ENCODE data around the gene FTO.

FTO gene

GRCh38 chr16:54193665-54194333, 489.8 kb downstream of the FTO start:
- DNase-seq, result no peak

GRCh38 chr16:54194334-54194743, 490.4 kb downstream of the FTO start:
- no peak for DNase-seq

DNA sequence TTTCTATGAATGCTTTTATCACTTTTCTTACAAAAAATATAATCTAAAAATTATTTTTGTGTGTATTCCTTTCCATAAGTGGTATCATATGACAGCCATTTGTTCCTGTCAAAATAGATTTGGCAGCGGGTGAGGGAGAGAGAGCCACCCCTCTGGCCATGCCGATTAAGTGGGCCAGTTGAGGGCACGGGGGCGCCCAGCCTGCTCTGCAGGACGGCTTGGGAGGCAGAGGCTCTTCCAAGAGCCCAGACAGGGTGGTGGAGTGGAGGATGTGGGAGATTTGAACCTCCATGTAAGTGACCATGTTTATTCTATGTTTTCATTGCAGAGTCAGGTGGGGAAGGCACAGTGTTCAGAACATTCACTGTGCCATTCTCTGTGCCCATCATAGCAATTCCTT, 493.8 kb downstream of the FTO start:
- no peak for DNase-seq

DNA sequence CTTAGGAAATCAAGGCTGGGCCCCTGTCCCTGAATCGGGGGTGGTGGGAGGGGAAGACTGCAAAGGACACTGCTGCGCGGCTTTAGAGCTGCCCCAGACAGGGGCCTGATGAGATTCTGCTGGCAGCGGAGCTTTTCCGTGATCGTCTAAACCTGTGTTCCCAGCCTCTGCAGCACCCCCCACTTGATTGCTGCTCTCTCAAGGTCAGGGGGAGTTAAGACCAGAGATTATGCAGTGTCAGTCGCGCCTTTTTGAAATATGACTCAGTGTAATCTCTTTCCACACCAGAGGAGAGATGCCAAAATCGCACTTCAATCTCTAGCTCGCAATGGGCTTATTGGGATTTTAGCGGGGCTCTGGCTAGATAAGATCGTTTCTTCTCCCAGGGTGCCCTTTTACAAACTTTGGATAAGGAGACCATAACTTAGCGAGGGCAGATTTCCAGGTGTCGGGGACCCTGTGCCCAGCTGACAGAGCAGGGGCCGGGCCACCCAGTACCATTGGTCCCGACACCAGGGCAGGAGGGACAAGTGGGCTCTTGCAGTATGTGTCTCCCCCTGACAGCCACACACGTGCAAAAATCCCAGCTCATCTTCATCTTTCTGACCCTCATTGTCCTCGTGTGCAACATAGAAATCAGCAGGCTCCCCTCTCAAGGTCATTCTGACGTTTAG, 495.7 kb downstream of the FTO start:
- no peak for DNase-seq

DNA sequence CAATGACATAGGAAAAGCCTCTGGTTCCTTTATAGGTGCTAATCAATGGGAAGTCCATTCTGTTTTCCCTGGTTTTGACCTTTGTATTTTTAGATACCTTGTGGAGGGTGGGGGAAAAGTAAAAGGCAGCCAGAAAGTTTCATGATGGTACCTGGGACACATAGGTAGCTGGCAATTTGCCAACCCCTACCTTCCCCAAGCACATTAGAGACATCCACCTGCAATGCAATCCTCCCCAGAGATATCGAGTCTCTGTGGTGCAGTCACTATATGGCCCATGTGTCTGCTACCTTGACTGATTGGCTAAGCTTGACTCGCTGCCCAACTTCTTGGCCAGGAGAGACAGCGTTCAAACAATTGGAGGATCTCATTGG, 496.2 kb downstream of the FTO start:
- no peak for DNase-seq

DNA sequence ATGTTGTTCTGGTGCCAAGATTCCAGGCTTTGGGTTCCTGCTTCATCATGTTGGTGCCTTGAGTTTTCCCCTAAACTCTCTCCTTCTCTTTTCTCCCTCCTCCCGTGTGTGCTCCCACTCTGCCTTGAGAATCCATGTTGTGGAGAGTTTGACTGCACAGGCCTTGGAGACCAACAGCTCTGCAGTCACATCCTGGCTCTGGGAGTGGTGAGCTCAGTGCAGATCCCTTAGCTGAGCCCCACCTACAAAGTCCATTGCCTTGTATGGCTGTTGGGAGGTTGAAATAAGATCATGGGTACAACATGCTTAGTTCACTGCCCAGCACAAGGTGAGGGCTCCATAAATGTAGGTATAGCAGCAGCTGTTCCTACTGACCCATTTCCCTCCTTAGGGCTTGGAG, 496.8 kb downstream of the FTO start:
- DNase-seq, result no peak

GRCh38 chr16:54201200-54201599, 497.2 kb downstream of the FTO start:
- no peak for DNase-seq

All from NCI-H1930 (cell line).